Stimulated activated CD4-positive, alpha-beta T cell treated with anti-CD3 and anti-CD28 coated beads, Interleukin-1b, Interleukin-23, amount 100 ng/mL, for 1 hour (primary cell): ENCODE measurements around the gene RRP8.

Experiments used
- DNase-seq, 2 donors: peaks; one replicate each; pipeline ENCODE4 v3.0.0-alpha.2; 2020; ENCODE audit warnings: low read depth in 2 of 2

The RRP8 gene

DNA sequence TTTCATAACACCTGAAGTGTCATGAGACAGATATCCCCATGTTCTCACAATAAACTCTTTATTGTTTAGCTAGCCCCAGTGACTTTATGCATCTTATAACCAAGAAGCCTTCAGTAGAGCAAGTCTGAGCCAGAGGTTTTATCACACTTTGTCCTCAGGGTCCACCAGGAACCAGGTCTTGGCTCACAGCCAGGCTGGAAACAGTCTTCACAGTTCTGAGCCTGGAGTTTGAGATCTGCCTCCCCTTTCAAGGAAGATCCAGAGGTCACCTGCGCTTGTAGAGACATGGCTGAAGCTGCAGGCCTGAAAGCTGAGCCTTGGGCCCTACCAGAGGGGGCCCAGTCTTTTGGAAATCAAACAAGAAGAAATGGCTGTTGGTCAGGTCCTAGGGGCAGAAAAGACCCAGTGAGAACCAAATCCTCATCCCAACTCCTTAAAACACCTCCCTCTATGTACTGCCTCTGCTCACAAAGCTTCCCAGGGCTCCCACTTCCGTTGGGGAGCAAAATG is 3.5 kb downstream of the RRP8 start:
- DNase-seq = no peak

DNA sequence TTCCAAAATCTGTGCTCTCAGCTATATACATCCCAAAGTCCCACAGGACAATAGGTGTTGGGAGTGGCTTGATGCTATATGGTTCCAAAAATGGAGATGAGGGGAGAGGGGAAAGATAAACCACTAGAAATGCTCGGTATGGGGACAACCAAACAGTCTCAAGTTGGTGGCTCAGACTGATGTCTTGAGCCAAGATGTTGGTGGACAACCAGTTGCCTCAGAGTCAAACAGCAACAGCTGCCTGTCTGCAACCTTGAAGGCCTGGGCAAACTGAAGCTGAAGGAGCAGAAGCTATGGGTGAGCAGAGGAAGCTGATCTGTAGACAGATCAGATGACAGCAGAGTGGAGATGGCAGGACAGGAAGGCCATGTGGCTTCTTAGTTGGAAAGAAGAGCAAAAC is 4.0 kb downstream of the RRP8 start:
- DNase-seq = no peak

DNA sequence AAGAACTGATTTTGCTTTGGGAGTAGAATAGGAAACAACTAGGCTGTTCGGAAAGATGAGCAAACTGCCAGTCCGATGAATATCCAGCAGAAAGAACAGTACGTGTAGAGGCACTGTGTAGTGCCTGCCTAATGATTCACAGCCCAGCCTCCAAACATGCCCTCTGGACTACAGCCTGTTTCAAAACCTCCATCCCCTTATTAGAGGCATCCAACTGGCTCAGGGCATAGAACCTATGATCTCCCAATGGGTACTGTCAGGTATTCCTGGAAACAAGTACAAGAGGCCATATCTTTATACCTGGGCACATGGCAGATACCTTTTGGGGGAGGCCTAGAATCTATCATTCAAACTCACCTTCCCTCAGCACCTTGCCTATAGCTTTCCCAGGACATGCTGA is 4.9 kb downstream of the RRP8 start:
- DNase-seq = no peak

DNA sequence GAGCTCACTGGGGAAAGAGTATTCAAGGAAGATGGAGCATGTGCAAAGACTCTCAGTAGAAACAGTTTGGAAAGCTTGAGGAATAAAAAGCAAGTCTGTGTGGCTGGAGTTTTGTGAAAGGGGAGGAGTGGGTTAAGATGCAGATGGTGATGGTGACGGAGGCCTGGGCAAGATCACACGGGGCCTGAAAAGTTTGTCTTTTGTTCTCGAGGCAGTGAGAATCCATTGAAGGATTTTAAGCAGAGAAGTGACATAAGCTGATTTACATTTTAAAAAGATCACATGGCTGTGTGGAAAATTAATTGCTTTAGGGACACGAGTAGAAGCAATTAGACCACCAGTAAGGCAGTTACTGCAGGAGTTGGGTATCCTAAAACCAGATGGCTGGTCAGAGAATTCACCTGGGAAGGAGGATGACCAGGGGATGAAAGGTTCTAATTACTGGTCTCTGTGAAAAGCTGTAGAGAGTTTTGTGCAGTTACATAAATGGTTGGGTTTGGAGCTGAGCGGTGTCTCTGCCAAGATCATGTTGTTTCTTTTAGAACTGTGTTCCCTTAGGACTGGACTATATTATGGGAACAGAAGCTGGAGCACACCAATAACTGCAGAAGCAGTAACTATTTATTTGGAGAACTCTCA is 7.1 kb downstream of the RRP8 start:
- no peak for DNase-seq

DNA sequence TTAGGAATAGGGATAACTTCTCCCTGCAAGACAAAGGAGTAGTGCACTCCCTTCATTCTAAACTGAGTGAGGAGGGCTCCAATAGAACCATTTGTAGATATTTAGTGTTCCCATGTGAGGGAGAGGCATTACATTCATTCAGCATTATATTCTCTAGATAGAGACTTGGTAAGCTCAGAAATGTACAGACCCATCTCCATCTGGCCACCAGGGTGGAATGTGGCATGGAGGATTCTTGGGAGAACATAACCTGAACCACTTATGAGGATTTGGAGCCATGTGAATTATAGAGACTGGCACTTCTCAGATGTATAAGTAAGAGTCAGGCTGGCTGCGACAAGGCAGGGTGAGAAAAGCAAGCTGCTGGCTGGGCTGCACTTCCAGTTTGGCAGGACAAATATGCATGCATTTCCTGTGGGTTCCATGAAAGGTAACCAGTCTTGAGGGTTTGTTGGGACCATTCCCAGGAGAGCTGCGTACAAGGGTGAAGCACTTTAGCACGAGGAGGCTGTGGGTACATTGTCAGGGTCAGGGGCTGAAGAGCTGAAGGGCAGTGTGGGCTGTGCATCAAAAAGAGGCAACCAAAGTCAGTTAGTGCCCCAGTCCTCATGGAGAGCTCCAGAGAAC is 9.2 kb downstream of the RRP8 start:
- no peak for DNase-seq

DNA sequence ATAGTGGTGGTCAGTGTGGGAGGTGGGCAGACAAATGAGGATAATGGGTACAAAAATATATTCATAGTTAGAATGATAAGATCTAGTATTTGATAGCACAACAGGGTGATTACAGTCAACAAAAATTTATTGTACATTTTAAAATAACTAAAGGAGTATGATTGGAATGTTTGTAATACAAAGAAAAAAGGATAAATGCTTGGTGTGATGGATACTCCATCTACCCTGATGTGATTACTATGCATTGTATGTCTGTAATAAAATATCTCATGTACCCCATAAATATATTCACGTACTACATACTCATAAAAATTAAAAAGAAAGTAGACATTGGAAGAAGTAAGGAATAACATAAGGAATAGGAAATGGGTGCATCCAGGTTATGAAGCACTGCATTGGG is 15.4 kb downstream of the RRP8 start:
- no peak for DNase-seq

DNA sequence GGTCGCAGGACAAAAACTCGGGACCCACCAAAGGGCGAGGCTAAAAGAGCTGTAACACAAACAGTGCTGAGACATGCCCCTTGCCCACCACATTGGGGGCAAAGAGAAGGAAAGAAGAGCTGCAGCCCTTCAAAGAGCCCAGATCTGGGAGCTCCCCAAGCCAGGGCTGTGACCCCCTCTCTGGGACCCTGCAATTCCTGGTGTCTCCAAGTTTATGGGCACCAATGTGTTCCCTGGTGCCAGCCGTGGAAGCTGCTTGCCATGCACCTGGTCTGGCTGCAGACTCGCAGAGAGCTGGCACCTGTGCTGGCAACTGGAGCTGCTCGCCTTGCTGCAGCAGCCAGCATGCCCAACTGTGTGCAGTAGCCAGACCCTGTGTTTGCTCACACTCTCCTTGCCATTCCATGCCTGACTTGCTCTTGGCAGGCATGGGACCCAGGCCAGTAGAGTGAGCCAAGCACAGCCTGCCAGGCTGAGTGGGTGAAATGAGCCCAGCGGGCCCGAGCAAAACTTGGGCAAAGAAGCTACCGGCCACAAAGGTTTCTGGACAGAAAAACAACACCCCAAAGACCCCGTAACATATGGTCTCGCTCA is 16.0 kb downstream of the RRP8 start:
- DNase-seq = no peak

DNA sequence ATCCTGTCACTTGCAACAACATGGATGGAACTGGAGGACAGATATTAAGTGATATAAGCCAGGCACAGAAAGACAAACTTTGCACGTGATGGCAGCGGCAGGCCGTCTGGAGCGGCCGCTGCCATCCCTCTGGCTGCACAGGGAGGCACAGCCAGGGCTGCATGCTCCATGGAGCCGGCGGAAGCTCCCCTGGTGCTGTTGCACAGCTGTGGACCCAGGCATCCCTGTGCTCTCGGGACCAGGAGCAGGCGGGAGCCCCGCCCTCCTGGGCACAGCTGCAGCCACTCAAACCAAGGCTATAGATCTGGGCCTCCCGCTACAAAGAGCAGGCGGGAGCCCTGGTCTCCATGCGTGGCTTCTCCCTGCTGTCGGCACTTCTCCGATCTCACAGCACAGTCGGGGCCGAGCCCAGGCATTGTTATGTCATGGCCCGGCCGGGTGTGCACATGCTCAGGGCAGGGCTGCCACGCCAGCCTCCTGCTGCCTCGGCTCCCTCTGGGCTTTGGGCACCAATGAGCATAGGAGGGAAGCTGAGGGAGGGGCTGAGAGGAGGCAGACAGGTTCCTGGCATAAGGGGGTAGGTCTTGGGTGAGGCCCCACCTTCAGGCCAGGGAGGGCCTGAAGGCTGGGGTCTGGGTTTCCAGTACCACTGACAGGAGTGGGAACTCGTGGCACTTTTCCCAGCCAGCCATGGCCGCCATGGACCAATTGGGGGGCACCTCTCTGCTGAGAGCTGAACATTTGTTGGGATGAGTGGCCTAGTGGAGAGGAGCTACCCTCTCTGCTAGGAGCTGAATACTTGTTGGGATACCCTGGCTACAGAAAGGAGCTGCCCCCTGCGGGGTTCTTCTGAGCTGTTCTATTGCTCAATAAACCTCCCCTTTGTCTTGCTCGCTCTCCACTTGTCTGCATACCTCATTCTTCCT is 16.7 kb downstream of the RRP8 start:
- DNase-seq = no peak

DNA sequence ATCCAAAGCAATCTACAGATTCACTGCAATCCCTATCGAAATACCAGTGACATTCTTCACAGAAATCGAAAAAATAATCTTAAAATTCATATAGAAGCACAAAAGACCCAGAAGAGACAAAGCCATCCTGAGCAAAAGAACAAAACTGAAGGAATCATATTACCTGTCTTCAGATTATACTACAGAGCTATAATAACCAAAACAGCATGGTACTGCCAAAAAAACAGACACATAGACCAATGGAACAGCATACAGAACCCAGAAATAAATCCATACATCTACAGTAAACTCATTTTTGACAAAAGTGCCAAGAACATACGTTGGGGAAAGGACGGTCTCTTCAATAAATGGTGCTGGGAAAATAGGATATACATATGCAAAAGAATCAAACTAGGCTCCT is 18.9 kb downstream of the RRP8 start:
- no peak for DNase-seq

DNA sequence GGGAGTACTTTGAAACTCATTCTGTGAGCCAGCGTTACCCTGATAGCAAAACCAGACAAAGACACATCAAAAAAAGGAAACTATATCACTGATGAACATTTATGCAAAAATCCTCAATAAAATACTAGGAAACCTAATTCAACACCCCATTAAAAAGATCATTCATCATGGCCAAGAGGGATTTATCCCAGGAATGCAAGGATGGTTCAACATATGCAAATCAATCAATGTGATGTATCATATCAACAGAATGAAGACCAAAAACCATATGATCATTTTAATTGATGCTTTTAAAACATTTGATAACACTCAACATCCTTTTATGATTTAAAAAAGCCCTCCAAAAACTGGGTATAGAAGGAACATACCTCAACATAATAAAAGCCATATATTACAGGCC is 19.8 kb downstream of the RRP8 start:
- DNase-seq = no peak

DNA sequence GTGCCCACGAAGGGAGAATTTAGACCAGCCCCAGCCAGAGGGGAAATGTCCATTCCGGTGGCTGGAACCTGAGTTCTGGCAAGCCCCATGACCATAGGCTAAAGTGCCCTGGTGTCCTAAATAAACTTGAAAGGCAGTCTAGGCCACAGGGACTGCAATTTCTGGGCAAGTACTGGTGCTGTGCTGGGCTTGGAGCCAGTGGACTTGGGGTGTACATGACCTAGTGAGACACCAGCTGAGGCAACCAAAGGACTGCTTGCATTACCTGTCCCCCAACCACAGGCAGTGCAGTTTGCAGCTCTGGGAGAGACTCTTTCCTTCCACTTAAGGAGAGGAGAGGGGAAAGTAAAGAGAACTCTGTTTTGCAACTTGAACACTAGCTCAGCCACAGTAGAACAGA is 23.7 kb downstream of the RRP8 start:
- DNase-seq = no peak

DNA sequence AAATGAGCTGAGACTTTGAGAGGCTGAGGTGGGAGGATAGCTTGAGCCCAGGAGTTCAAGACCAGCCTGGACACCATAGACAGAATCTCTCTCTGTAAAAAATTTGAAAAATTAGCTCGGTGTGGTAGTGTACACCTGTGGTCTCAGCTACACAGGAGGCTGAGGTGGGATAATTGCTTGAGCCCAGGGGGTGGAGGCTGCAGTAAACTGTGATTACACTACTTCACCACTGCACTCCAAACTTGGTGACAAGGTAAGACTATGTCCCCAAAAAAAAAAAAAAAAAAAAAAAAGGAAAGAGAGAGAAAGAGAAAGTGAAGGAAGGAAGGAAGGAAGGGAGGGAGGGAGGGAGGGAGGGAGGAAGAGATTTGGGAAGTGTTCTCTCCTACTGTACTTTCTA is 25.3 kb downstream of the RRP8 start:
- no peak for DNase-seq

DNA sequence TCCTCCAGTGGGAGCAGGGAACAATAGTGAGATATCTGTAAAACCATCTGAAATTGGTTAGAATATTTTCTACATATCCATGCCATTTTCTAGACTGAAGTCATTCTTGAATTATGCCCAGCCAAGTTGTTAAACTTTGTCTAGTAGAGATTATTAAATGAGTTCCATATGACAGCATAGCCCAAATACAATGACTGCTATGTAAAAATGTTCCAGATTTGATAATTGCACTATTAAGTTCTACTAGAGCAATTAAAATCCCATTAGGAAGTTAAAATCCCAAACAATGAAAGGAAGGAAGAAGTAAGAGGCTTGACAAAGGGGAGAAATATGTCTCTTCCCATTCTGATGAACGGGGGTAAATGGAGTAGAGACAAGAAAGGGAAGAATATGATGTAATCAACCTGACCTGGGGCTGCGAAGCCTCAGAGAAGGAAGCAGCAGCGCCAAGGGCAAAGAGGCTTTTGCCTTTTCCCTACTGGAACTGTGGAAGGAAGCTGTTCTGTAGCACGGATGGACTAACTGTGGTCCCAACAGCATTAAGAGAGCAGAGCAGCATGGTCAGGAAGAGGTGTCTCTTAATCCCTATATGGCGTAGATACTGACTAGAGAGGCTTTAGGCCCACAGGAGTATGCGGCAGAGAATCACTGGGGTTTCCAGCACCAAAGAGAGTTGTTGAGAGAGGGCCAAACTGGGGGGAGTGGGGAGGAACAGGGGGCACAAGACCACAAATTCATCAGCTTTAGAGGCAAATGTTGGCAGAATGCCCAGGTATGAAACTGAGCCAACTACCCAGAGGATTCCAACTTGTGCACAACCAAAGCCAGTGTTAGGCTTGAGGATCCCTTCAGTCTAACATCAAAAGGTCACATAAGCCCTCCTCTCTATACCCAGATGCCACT is 26.7 kb downstream of the RRP8 start:
- no peak for DNase-seq

DNA sequence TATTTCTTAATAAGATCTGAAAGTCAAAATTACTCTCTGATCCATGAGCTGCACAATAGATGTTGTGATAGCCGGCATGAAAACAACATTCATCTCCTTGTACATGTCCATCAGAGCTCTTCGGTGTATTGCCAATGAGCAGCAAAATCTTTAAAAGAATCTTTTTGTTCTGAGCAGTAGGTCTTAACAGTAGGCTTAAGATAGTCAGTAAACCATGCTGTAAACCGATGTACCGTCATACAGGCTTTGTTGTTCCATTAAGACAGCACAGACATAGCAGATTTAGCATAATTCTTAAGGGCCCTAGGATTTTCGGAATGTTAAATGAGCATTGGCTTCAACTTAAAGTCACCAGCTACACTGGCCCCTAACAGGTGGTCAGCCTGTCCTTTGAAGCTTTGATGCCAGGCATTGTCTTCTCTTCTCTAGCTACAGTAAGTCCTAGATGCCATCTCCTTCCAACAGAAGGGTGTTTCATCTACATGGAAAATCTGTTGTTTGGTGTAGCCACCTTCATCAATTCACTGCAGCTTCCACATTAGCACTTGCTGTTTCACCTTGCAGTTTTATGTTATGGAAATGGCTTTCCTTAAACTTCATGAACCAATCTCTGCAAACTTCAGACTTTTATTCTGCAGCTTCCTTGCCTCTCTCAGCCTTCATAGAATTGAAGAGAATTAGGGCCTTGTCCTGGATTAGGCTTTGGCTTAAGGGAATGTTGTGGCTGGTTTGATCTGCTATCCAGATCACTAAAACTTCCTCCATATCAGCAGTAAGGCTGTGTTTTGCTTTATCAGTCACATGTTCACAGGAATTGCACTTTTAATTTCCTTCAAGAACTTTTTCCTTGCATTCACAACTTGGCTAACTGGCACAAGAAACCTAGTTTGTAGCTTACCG is 28.4 kb downstream of the RRP8 start:
- DNase-seq = no peak

DNA sequence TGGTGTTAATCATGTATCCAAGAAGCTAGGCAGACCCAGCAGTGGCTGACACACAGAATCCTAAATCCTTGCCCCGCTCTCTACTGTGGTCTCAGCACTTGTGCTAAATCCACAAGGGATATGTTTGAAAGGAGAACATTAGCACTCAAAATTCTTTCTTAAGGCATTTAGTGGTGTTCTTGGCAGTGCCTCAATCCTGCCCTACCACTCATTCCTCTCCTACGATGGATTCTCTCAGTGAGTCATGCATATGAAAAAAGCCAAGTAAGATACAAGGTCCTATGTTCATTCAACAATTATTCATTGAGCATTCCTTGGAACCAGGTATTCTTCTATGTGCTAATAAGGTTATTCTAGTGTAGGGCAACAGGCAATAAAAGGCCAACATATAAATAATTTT is 31.2 kb downstream of the RRP8 start:
- DNase-seq = no peak

DNA sequence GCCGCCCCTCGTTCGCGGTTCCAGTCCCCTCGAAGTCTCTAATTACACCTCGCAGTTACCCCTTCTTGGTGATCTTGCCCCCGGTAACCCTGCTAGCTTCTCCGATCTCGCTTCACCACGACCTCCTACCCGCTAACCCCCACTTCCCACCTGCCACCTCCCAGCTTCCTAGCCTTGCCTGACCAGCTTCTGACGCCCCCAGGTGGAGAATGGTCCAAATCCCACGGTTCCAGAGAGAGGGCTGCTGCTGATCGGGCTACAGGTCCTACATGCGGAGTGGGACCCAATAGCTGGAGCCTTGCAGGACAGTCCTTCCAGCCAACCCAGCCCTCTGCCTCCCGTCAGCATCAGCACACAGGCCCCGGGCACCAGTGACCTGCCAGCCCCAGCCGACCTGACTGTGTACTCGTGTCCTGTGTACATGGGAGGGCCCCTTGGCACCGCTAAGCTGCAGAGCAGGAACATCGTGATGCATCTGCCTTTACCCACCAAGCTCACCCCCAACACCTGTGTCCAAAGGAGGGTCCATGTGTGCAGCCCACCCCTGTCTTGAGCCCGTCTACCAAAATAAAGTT is 31.9 kb downstream of the RRP8 start:
- DNase-seq = no peak

DNA sequence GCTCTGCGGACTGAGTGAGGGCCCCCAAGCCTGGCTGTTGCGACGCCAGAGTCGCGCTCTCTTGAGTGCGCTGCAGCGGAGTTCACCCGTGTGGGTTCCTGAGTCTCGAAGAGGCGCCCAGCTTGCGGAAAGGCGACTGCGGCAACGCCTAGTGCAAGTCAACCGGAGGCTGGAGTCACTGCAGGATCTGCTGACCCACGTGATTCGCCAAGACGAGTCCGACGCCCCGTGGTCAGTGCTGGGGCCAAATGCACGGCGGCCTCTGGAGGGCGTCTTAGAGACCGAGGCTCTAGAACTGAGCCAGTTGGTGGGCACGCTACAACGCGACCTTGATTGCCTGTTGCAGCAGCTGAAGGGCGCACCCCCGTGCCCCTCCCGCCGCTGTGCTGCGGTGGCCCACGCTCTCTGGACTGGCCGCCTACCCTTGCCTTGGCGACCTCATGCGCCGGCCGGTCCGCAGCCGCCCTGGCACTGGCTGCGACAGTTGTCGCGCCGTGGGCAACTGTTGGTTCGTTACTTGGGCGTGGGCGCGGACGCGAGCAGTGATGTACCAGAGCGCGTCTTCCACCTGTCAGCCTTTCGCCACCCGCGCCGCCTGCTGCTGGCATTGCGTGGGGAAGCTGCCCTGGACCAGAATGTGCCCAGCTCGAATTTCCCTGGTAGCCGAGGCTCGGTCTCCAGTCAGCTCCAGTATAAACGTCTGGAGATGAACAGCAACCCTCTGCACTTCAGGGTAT is 32.6 kb downstream of the RRP8 start:
- DNase-seq = no peak

DNA sequence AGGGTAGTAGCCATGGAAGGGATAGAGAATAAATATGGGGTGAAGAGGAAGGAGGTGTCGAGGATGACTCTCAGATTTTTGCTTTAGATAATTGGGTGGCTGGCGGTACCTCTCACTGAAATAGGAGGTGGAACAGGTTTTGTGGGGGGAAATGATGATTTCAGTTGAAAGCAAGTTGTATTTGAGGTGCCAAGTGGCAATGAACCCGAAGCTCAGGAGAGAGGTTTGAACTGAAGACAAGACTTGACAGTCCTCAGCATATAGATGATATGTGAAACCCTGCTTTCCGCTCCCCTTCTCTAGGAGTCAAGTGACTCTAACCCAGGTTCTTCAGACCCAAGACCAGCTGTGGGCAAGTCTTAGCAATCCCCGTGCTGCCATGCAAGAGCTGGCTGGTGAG is 33.7 kb downstream of the RRP8 start:
- DNase-seq = no peak
